Activated gamma-delta T cell treated with anti-CD3 and anti-CD28 coated beads, Interleukin-2, amount 50 U/mL, for 16 hours (primary cell): Measurements from ENCODE around the gene IBA57.
"Not testable (repeated sequence)": the region's sequence is repeated elsewhere in the genome, so short reads cannot be mapped to it uniquely, and the experiment has no call there.

Experiments used
- DNase-seq: peaks from one replicate; pipeline ENCODE4 v3.0.0-alpha.2; 2020; ENCODE audit warnings: low read depth

IBA57 gene

DNA sequence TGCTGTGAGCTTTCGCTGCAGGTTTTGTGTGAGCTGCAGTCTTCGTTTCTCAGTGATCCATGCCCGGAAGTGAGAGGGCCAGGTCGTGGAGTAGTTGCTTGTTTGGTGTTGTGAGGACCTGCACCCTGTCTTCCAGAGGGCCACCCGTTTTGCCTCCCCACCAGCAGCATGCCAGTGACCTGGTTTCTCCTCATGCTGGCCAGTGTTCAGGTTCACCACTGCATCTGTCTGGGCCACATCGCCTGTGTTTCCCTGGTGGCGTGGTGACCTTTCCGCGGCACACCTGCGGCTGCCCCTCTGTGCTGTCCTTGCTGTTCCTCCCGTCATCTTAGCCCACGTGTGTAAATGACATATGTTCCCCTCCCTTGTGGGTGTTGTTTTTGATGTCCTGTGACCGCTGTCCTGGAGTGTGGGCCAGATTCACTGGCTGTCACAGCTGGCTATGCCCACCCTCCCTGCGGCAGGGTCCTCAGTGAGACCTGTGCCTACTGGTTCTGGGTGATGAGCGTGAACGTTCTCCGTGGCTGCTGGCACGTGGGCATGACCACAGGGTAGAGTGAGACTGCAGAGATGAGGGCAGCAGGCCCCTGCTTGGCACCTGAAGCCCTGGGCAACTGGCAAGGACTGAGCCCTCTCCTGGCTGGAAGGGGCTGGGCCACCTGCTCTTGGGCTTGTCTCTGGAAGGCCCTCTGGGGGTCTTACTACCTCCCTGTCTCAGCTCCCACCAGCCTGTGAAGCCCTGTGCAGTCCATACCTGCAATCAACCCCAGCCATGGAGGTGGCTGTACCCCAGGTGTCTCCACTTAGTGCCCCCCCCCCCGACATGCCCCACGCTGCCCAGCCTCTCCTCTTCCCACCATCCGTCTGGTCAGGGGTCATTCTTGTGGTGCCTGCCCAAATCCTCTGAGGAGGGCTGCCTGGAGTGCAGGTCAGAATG, 7.3 kb downstream of the IBA57 start:
- DNase-seq, result no peak

GRCh38 chr1:228173528-228174481, 8.2 kb downstream of the IBA57 start:
- not testable (repeated sequence) for DNase-seq

- no peak for DNase-seq
Measured at GRCh38 chr1:228174482-228175315, 9.1 kb downstream of the IBA57 start.

DNA sequence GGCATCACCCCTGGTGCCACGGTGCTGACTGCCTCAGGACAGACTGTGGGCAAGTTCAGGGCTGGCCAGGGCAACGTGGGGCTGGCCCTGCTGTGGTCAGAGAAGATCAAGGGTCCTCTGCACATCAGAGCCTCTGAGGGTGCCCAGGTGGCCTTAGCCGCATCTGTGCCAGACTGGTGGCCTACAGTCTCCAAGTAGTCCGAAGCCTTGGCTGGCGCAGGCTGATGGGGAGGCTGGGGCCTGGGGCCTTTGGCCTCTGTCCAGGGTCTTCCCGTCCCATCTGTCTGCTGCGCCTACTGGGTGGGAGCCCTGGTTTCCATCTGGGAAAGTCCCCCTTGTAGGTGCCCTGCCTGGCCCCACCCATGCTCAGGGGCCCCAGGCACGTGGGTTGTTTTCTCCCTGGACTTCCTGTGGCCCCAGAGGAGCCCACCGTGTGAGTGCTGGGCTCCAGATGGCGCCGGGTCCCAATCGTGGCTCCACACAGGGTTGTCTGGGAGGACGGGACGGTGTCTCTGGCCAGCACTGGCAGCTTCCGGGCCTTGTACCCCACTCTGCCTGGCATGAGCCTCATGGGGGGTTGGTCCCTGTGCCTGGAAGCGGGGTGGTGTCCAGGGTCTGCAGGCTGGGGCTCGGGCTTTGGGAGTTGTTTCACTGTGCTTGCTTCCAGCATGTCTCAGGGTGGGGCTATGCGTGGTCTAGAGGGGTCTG, 9.9 kb downstream of the IBA57 start:
- DNase-seq, result no peak

GRCh38 chr1:228176024-228176395, 10.4 kb downstream of the IBA57 start:
- no peak for DNase-seq

DNA sequence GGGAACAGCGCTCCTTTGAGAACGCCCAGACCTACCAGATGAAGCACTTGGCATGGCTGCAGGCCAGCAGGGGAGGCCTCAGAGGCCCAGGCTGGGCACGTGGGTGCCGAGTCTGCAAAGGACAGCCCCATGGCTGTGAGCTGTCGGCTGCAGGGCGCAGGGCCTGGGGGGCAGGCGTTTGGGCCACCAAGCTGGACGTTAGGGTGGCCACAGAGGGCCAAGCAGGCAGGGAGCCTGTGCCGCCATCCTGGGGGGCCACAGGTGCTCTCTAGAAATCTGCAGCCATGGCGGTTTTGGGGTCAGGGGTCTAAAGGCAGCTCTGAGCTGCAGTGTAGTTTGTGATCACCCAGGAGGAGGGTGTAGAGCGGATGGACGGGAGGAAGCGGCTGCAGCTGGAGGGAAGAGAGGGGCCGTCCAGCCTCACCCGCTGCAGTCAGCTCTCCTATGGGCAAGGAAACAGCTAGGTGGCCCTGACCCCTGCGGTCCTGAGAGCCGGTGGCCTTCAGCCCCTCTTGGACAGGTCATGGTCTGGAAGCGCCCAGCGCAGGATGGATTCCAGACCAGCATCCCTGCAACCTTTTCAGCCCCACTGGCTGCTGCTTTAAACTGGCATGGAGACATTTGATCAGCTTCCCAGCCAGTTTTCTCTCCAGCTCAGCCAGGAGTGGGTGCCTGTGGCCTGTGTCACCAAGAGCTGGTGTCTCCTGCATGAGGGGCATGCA, 11.0 kb downstream of the IBA57 start:
- DNase-seq, result no peak

DNA sequence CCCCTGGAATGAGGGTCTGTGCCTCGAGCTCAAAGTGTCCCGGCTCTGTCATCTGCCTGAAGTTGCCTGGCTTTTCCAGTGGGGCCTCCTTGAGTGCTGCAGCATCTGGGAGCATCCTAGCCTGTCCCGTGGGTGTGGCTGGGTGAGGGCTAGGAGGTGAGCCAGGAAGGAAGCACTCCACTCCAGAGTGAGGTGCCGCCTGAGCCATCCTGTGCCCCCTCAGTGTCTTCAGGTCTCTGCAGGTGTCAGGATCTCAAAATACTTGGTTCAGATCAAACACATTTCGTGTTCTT, 11.5 kb downstream of the IBA57 start:
- no peak for DNase-seq

DNA sequence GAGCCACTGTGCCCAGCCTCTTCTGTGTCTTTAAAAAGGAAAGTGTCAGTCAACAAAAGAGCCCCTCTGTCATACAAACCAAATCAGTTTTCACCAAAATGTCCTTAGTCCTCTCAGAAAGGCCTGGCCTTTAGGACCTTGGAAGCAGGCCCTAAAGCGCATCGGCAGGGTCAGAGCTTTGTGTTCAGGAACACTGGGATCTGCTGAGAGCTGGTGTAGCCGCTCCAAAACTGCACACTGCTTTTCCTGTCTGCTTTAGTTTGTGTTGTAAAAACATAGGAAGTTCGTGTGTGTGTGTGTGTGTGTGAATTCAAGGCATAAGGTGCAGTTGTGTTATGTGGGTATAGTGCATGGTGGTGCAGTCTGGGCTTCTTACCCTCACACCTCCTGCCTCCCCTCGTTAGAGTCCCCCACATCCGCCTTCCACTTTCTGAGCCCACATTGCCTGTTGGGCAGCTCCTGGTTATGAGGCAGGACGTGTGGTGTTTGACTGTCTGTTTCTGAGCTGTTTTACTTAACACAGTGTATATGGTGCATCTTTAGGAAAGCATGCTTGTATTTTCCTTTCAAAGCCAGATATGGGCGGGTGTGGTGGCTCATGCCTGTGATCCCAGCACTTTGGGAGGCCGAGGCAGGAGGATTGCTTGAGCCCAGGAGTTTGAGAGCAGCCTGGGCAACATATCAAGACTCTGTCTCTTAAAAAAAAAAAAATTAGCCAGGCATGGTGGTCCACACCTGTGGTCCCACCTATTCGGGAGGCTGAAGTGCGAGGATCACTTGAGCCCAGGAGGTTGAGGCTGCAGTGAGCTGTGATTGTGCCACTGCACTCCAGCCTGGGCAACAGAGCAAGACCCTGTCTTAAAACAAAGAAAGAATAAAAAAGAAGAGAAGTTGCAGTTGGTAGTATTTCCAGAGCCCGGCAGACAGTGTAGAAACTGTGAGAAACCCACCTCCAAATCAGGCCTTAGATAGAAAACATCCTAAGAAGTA, 12.4 kb downstream of the IBA57 start:
- no peak for DNase-seq

DNA sequence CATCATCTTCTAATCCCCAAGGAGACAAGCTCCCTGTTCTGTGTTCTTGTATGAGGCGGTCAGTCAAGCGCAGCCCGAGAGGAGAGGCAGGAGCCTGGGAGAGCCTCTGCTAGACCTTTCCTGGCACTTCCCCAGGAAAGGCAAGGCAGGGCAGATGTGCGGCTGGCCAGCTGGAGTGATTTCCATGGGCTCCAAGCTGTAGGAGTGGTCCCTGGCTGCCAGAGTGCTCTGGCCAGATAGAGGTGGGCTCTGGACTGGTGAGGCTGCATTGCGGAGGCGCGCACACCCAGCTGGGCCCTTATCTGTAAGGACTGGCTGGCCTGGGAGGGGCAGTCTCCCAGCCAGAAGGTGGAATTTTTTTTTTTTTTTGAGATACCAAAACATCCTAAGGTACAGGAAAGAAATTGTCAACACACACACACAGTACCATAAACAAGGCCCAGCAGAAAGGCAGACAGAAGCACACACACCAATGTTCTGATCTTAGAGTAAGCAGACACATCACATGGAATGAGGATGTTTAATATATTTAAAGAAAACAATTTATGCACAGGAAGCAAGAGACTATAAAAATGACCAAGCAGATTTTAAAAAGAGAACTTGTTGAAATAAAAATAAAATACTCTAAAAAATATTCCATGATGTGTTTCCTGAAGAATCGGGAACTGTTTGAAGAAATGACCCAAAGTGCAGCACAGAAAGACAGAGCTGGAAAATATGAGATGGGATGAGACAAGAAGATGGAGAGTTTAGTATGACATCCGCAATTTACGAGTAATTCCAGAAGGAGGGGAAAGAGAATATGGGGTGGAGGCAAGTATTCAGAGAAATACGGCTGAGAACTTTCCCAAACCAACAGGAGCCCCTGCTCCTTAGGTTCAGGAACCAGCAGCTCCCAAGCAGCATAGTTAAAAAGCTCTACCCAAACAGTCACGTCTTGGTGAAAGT, 13.4 kb downstream of the IBA57 start:
- no peak for DNase-seq

- no peak for DNase-seq
Measured at GRCh38 chr1:228180271-228180958, 14.8 kb downstream of the IBA57 start.

GRCh38 chr1:228180959-228181644, 15.5 kb downstream of the IBA57 start:
- DNase-seq, result no peak

DNA sequence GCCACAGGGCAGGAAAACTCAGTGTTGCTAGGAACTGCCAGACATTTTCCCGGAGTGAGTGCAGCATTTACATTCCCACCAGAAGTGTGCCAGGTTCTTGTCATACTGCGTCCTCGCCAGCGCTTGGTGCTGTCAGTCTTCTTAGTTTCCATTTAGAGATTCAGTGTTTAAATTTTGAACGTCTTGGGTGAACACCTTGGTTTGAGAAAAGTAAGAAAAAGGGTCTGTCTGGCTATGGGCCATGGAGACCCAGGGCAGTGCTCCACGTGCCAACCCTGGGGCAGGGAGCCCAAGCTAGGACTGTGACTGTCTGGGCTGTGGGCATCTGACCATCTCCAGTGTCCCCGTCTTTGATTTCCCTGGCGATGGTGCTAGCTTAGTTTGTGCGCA, 16.0 kb downstream of the IBA57 start:
- DNase-seq, result no peak

- DNase-seq, result no peak
Measured at GRCh38 chr1:228182296-228183030, 16.9 kb downstream of the IBA57 start.

DNA sequence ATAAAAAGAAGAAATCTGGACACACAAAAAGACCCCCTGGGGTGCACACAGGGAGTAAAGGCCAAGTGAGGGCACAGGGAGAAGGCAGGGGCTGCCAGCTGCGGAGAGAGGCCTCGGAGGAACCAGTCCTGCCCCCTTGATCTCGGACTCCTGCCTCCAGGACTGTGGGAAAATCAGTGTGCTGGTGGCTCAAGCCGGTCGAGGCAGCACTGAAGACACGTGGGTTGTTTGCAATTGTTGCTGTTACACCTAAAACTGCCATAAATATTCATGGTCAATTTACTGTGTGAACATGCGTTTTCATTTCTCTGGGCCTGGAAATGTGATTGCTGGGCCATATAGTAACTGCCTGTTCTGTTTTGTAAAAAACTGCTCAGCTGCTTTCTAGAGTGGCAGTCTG, 18.5 kb downstream of the IBA57 start:
- no peak for DNase-seq

GRCh38 chr1:228185641-228185965, 20.0 kb downstream of the IBA57 start:
- peak; percentile 38 for DNase-seq

DNA sequence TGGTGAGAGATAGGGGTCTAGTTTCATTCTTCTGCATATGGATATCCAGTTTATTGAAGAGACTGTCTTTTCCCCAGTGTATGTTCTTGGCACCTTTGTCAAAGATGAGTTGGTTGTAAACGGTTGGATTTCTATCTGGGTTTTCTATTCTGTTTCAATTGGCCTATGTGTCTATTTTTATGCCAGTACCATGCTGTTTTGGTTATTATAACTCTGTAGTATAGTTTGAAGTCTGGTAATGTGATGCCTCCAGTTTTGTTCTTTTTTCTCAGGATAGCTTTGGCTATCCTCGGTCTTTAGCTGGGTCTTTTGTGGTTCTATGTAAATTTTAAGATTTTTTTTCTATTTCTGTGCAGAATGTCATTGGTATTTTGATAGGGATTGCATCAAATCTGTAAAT, 22.6 kb downstream of the IBA57 start:
- not testable (repeated sequence) for DNase-seq

DNA sequence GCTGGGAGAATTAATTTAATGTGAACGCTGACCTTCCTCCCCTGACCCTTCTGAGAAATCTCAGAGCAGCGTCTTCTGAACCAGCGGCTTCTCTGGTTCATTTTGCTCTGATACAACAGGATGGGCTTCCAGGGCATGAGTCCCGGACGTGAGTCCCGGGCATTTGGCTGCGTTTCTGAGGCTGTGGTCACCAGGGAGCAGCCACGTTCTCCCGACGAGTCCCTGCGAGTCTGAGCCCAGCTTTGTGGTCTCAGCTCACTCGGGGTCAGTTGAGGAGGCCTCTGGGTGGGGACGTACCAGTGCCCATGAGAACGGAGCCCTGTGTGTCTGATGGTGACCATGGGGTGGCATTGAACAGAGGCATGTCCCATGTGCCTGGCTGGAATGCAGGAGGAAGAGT, 24.6 kb downstream of the IBA57 start:
- no peak for DNase-seq
